Lower lobe of right lung (tissue), 2 donors: ENCODE measurements around the gene STBD1. TPM values are rescaled to one million over a fixed set of nuclear protein-coding genes. Genes with fewer than 3 reads are reported as not detected.

ENCODE experiments used
- ATAC-seq, 2 donors: fragments of 200-7000 bp; cut with Tn5 transposase; one replicate each; pipeline ENCODE4 v1.9.1; 2020 to 2022; ENCODE audit warnings: mild to moderate bottlenecking in 2 of 2, moderate library complexity in 2 of 2
- DNase-seq: peaks from one replicate; pipeline ENCODE4 v3.0.0-alpha.2; 2020
- H3K27ac ChIP-seq: fragments of 200-600 bp; one replicate; pipeline ENCODE4 v1.8.0; 2022
- H3K27me3 ChIP-seq: fragments of 200-600 bp; one replicate; pipeline ENCODE4 v1.8.0; 2022; ENCODE audit warnings: low read depth
- H3K36me3 ChIP-seq: fragments of 200-600 bp; one replicate; pipeline ENCODE4 v1.8.0; 2022; ENCODE audit warnings: mild to moderate bottlenecking
- H3K4me1 ChIP-seq: fragments of 200-600 bp; one replicate; pipeline ENCODE4 v1.8.0; 2022
- H3K4me3 ChIP-seq: fragments of 200-600 bp; one replicate; pipeline ENCODE4 v1.8.0; 2022; ENCODE audit warnings: mild to moderate bottlenecking
- H3K9me3 ChIP-seq: fragments of 200-600 bp; one replicate; pipeline ENCODE4 v1.8.0; 2022
- intact Hi-C: fragments of 100-400 bp; cut with DNase I; formaldehyde crosslinking; loops from one replicate; pipeline ENCODE4 v1.11.0; 2022
- total RNA-seq: library from RNA; stranded (reverse); fragmentation: NEBNext Ultra II Directional; extraction: Animal tissue kit (Norgen Biotek cat#: 25700); gene quantifications from one replicate; pipeline ENCODE4 v1.2.1, GENCODE V29; 2021
- TF ChIP-seq, protein P1 (sequence below): fragments of 200-600 bp; IDR thresholded peaks from one replicate; pipeline ENCODE4 v1.8.0; 2022; ENCODE audit warnings: antibody characterized with exemption, mild to moderate bottlenecking
- donor health status: DM: no; HTN: yes; CAD: no; lungs with severe emphysema.

The STBD1 gene
- total RNA-seq, 1 donor from 2014 or later = 5.5 TPM

- intact Hi-C loops = no loop called here
- H3K27ac ChIP-seq = no peak overlapping the region
- DNase-seq = no peak
- TF ChIP-seq, protein P1, sequence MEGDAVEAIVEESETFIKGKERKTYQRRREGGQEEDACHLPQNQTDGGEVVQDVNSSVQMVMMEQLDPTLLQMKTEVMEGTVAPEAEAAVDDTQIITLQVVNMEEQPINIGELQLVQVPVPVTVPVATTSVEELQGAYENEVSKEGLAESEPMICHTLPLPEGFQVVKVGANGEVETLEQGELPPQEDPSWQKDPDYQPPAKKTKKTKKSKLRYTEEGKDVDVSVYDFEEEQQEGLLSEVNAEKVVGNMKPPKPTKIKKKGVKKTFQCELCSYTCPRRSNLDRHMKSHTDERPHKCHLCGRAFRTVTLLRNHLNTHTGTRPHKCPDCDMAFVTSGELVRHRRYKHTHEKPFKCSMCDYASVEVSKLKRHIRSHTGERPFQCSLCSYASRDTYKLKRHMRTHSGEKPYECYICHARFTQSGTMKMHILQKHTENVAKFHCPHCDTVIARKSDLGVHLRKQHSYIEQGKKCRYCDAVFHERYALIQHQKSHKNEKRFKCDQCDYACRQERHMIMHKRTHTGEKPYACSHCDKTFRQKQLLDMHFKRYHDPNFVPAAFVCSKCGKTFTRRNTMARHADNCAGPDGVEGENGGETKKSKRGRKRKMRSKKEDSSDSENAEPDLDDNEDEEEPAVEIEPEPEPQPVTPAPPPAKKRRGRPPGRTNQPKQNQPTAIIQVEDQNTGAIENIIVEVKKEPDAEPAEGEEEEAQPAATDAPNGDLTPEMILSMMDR = no peak
- no peak overlapping the region for H3K4me3 ChIP-seq
- peaks cover 11% of the 10 kb centered on the region for H3K4me1 ChIP-seq
- ATAC-seq = peak; percentile 56 to 65
- H3K36me3 ChIP-seq = peaks cover 7% of the 10 kb centered on the region
- no peaks in the 10 kb centered on the region for H3K27me3 ChIP-seq
- peaks cover 13% of the 10 kb centered on the region for H3K9me3 ChIP-seq
Observed at GRCh38 chr4:76311896-76312331, 5.4 kb downstream of the STBD1 start.

GRCh38 chr4:76312457-76312856 is 5.9 kb downstream of the STBD1 start:
- ATAC-seq = no peak
- intact Hi-C loops = no loop called here
- no peak for DNase-seq
- TF ChIP-seq, protein P1 = no peak
- H3K9me3 ChIP-seq = peaks cover 17% of the 10 kb centered on the region
- H3K27ac ChIP-seq = no peak overlapping the region
- H3K27me3 ChIP-seq = no peaks in the 10 kb centered on the region
- H3K4me1 ChIP-seq = peaks cover 11% of the 10 kb centered on the region
- no peak overlapping the region for H3K4me3 ChIP-seq
- peaks cover 7% of the 10 kb centered on the region for H3K36me3 ChIP-seq

GRCh38 chr4:76313547-76313946 is 7.0 kb downstream of the STBD1 start:
- TF ChIP-seq, protein P1 = no peak
- Histone ChIP-seq H3K36me3 (peaks cover 7% of the 10 kb centered on the region), H3K27ac (no peak overlapping the region), H3K4me3 (no peak overlapping the region), H3K9me3 (peaks cover 17% of the 10 kb centered on the region), H3K27me3 (no peaks in the 10 kb centered on the region), H3K4me1 (peaks cover 7% of the 10 kb centered on the region)
- intact Hi-C loops = no loop called here
- DNase-seq = no peak
- no peak for ATAC-seq

GRCh38 chr4:76315267-76315918 is 8.9 kb downstream of the STBD1 start:
- ATAC-seq = no peak
- H3K36me3 ChIP-seq = no peaks in the 10 kb centered on the region
- no peak overlapping the region for H3K27ac ChIP-seq
- no peak for DNase-seq
- TF ChIP-seq, protein P1 = no peak
- no peak overlapping the region for H3K4me3 ChIP-seq
- H3K27me3 ChIP-seq = no peaks in the 10 kb centered on the region
- H3K4me1 ChIP-seq = peaks cover 7% of the 10 kb centered on the region
- intact Hi-C loops = no loop called here
- peaks cover 17% of the 10 kb centered on the region for H3K9me3 ChIP-seq

- Histone ChIP-seq H3K4me3 (no peak overlapping the region), H3K36me3 (no peaks in the 10 kb centered on the region), H3K4me1 (peaks cover 7% of the 10 kb centered on the region), H3K27me3 (no peaks in the 10 kb centered on the region), H3K9me3 (peaks cover 17% of the 10 kb centered on the region), H3K27ac (no peak overlapping the region)
- TF ChIP-seq, protein P1 = no peak
- ATAC-seq (no peak), DNase-seq (no peak)
- intact Hi-C loops = no loop called here
Observed at GRCh38 chr4:76316131-76316530, 9.6 kb downstream of the STBD1 start.
